NB4 (cell line): Measurements from ENCODE around the gene DDX53.

Experiments used
- CTCF ChIP-seq: IDR thresholded peaks from one replicate; pipeline ENCODE4 v1.5.1; 2012; ENCODE audit warnings: low read depth, low read length
- MAX ChIP-seq: IDR thresholded peaks from 2 replicates; pipeline ENCODE4 v1.6.1; 2011; ENCODE audit warnings: low read depth, low read length
- MYC ChIP-seq: IDR thresholded peaks from 2 replicates; pipeline ENCODE4 v1.6.1; 2011; ENCODE audit warnings: low read depth, low read length
- POLR2A ChIP-seq: IDR thresholded peaks from 2 replicates; pipeline ENCODE4 v1.6.1; 2011; ENCODE audit warnings: mild to moderate bottlenecking; ENCODE audit not compliant: insufficient read length; ENCODE audit errors: extremely low read depth

- TF ChIP-seq CTCF (no peak), POLR2A (no peak), MYC (no peak), MAX (no peak)
Measured at GRCh38 chrX:22975786-22976185, 24.0 kb upstream of the DDX53 start.
